Bronchial epithelial cell (primary cell): ENCODE results near the gene ADGRG3. TPM values are rescaled to one million over a fixed set of nuclear protein-coding genes. Genes with fewer than 3 reads are reported as not detected.

Experiments used
- DNase-seq: peaks from one replicate; pipeline ENCODE4 v3.0.0-alpha.2; 2010; ENCODE audit warnings: low read depth
- FAIRE-seq: peaks from 2 replicates; lab custom pipeline; 2011; peaks lifted over from hg19 to GRCh38; lab: Jason Lieb, UNC
- H3K27me3 ChIP-seq: 2 replicates; pipeline ENCODE4 v1.5.1; 2011; ENCODE audit warnings: low read length; ENCODE audit not compliant: control insufficient read depth, insufficient read depth
- H3K36me3 ChIP-seq: 2 replicates; pipeline ENCODE4 v1.5.1; 2011; ENCODE audit warnings: low read length; ENCODE audit not compliant: control insufficient read depth, insufficient read depth
- H3K4me3 ChIP-seq: 2 replicates; pipeline ENCODE4 v1.5.1; 2011; ENCODE audit warnings: mild to moderate bottlenecking, low read depth, low read length, control low read depth
- total RNA-seq: library from RNA; depleted of rRNA; stranded (reverse); fragments of >200 nt; gene quantifications from 2 replicates; pipeline ENCODE4 v1.2.1, GENCODE V29; 2014
- TF ChIP-seq, protein P1 (sequence below): IDR thresholded peaks from 2 replicates; pipeline ENCODE4 v1.5.1; 2011; ENCODE audit warnings: mild to moderate bottlenecking, moderate library complexity, low read length, control low read depth, inconsistent platforms; ENCODE audit not compliant: insufficient read depth, severe bottlenecking

ADGRG3 gene
- total RNA-seq, 1 donor from 2014 or later = not detected

DNA sequence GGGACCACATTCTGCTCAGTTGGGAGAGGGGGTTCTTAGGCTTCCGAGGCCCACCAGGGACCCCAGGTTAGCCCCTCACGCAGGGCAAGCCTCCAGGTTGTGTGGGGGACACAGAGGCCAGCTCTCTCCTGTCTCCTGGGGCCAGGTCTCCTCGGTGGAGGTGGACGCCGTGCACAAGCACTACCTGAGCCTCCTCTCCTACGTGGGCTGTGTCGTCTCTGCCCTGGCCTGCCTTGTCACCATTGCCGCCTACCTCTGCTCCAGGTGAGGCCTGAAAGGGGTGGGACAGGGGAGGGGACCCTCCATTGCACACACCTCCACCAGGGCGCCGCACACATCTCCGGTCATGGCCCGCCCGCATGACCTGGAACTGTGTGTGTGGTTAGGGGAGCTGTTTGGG is 10.9 kb upstream of the ADGRG3 start:
- DNase-seq (no peak), FAIRE-seq (no peak)
- Histone ChIP-seq H3K36me3 (peaks cover 65% of the 10 kb centered on the region), H3K4me3 (no peak overlapping the region), H3K27me3 (no peaks in the 10 kb centered on the region)
- TF ChIP-seq, protein P1, sequence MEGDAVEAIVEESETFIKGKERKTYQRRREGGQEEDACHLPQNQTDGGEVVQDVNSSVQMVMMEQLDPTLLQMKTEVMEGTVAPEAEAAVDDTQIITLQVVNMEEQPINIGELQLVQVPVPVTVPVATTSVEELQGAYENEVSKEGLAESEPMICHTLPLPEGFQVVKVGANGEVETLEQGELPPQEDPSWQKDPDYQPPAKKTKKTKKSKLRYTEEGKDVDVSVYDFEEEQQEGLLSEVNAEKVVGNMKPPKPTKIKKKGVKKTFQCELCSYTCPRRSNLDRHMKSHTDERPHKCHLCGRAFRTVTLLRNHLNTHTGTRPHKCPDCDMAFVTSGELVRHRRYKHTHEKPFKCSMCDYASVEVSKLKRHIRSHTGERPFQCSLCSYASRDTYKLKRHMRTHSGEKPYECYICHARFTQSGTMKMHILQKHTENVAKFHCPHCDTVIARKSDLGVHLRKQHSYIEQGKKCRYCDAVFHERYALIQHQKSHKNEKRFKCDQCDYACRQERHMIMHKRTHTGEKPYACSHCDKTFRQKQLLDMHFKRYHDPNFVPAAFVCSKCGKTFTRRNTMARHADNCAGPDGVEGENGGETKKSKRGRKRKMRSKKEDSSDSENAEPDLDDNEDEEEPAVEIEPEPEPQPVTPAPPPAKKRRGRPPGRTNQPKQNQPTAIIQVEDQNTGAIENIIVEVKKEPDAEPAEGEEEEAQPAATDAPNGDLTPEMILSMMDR = no peak

DNA sequence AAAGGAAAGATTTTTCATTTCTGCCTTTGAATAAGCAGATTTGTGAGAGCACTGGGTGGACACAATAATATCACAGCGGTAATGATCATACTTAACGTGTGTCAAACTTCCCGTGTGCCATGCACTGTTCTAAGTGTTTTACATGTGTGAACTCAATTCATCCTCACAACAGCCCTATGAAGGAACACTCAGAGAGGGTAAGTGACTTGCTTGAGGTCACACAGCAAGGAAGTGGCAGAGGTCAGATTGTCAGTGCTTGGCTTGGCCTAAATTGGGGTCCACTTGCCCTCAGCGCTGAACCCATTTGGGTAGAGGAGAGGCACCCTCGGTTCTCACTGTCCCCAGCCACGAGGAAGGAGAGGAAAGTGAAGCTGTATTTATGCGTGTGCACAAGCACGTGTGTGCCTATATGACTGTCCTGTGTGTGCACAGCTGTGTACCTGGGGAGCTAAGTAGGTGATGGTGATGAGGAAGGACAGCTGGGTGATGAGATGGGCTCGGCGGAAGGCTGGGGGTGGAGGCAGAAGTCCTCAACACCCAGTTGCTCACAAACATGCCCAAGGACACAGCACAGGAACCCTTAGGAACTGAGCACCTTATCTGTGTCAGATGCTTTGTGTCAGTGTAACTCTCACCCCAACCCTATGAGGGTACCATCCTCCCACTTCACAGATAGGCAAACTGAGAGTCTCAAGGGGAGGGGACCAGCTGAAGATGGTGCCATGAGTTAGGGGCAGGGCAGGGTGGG is 9.8 kb upstream of the ADGRG3 start:
- H3K36me3 ChIP-seq = peaks cover 63% of the 10 kb centered on the region
- FAIRE-seq (peak; percentile 47), DNase-seq (no peak)
- no peaks in the 10 kb centered on the region for H3K27me3 ChIP-seq
- TF ChIP-seq, protein P1 = no peak
- no peak overlapping the region for H3K4me3 ChIP-seq

DNA sequence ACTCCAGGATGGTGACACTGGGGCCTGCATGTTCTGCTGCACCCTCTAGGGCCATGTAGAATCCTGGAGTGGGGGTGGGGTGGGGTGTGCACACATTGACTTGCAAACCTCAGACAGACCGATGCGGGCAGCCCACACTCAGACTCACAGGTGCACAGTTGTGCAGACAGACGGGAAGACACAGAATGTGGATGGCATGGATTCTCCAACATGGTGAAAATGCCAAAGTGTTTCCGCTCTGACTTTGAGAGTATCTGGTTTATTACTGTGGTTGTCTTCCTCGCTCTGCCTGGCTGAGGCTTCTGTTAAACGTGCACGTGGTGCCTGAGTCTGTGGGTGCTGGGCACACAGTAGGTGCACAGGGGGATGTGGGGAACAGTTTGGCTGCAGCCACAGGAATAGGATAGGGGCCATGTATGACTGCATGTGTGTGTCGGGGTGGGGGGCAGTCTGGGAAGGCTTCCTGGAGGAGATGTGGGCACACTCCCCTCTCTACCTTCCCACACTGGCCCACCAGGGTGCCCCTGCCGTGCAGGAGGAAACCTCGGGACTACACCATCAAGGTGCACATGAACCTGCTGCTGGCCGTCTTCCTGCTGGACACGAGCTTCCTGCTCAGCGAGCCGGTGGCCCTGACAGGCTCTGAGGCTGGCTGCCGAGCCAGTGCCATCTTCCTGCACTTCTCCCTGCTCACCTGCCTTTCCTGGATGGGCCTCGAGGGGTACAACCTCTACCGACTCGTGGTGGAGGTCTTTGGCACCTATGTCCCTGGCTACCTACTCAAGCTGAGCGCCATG is 9.0 kb upstream of the ADGRG3 start:
- FAIRE-seq (no peak), DNase-seq (no peak)
- no peaks in the 10 kb centered on the region for H3K27me3 ChIP-seq
- H3K4me3 ChIP-seq = no peak overlapping the region
- peaks cover 62% of the 10 kb centered on the region for H3K36me3 ChIP-seq
- TF ChIP-seq, protein P1 = no peak

DNA sequence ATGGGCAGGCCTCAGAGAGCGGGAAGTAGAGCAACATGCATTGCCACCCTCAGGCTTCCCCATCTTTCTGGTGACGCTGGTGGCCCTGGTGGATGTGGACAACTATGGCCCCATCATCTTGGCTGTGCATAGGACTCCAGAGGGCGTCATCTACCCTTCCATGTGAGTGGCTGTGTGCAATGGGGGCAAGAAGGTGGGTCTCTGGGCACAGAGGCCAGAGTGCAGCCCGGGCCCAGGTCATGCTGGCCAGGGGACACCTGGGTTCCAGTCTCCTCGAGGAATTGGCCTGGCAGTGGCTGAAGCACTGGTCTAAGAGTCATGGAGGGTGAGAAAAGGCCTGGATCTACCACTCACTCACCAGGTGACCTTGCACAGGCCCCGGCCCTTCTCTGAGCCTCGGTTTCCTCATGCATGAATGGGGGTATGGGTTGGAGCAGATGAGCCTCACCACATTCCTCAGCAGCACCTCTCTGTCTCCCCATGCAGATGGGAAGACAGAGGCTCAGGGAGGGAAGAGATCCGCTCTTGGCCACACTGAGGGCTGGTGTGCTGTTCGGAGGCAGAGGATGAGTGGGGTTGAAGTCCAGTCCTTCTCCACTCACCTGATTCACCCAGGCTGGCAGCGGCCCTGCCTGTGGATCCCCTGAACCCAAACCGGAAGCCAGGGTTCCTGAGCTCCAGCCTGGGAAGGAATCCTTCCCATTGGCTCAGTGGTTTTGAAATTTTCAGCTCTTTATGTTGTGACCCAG is 7.2 kb upstream of the ADGRG3 start:
- no peak overlapping the region for H3K4me3 ChIP-seq
- no peaks in the 10 kb centered on the region for H3K27me3 ChIP-seq
- TF ChIP-seq, protein P1 = no peak
- FAIRE-seq = no peak
- no peak for DNase-seq
- peaks cover 55% of the 10 kb centered on the region for H3K36me3 ChIP-seq

DNA sequence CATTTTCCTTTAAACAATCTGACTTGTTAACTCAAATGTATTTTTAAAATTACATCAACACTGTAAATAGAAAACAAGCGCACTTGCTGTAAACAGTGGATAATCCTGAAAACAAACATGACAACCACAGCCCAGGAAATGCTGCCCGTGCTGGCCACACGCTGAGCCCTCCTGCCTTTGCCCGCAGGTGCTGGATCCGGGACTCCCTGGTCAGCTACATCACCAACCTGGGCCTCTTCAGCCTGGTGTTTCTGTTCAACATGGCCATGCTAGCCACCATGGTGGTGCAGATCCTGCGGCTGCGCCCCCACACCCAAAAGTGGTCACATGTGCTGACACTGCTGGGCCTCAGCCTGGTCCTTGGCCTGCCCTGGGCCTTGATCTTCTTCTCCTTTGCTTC is 6.6 kb upstream of the ADGRG3 start:
- DNase-seq (no peak), FAIRE-seq (no peak)
- no peaks in the 10 kb centered on the region for H3K27me3 ChIP-seq
- TF ChIP-seq, protein P1 = no peak
- H3K36me3 ChIP-seq = peaks cover 49% of the 10 kb centered on the region
- no peak overlapping the region for H3K4me3 ChIP-seq
